Activated CD8-positive, alpha-beta memory T cell treated with anti-CD3 and anti-CD28 coated beads for 36 hours (primary cell): ENCODE data around the gene YOD1. TPM values are rescaled to one million over a fixed set of nuclear protein-coding genes. Genes with fewer than 3 reads are reported as not detected.

Experiments
- CTCF ChIA-PET: fragments of 350-600 bp; sonication (Branson Sonifier 250); formaldehyde crosslinking; loops from one replicate; lab custom pipeline; 2021; ENCODE audit warnings: antibody characterized with exemption; lab: Charles Lee
- POLR2A ChIA-PET: fragments of 350-600 bp; sonication (Branson Sonifier 250); formaldehyde crosslinking; loops from one replicate; lab custom pipeline; 2021; ENCODE audit warnings: antibody characterized with exemption; lab: Charles Lee
- total RNA-seq, 2 experiments: library from RNA; stranded (reverse); gene quantifications; one replicate each; pipeline ENCODE4 v1.2.3, GENCODE V29; 2021

YOD1 gene
- total RNA-seq, 2 experiments from 2014 or later = 9.0 to 9.3 TPM

DNA sequence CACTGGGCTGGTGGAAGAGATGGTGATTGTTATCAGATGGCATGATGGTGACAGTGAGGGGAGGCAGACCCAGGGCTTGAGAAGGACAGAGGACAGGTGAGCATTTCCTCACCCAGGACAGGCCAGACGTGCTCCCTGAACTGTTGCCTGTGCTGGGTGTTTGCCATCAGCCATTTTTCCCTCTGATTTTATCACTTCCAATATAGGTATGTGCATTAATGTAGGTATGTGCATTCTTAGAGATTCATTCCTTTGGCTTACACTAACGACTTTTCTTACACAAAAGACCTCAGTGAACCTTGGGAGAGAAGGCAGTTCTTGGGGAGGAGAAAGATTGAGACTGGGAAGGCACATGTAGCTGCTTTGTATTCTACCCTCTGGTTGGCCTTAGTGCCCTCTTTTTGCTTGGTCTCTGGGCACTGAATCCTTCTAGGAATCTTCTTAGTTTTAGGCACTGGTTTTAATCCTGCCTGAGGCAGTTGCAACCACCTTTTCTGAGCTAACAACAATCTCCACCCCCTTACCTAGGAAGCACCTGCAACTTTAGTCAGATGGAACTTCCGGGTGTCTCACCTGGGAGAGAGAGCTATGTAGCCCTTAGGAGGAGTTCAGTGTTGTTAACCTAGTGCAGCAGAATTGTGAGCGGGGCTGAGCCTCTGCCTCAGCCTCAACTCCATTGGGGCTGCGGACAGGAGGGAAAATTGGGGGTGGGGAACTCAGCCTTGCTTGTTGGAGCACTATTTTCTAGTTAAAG lies 49.3 kb downstream of the YOD1 start:
- POLR2A ChIA-PET = no interaction called here
- CTCF ChIA-PET = no interaction called here

DNA sequence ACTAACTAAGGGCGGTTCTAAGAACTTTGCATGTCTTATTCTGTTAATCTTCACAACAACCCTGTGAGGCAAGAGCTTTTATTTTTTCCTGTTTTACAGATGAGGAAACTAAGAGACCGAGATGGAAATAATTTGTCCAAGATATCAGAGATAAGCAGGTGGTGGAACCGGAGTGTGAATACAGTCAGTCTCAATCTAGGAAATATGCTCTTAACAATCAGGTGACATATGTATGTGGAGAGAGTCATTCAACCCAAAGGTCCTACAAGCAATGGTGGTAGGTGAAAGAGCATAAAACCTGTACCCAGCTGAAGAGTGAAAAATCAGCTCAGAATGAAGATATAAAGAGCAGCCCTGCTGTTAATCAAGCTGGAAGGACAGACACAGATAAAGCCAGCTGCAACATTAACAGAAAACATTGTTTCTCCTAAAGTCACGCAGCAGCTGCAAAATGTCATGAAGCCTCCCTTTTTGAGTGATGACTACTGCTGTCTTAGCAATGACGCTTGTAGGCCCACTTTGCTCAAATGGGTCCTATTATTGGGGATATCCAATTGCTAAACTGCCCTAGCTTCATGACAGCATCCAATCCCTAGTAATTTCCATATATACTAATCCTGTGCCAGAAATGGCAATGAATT lies 50.2 kb downstream of the YOD1 start:
- POLR2A ChIA-PET = no interaction called here
- CTCF ChIA-PET = no interaction called here

DNA sequence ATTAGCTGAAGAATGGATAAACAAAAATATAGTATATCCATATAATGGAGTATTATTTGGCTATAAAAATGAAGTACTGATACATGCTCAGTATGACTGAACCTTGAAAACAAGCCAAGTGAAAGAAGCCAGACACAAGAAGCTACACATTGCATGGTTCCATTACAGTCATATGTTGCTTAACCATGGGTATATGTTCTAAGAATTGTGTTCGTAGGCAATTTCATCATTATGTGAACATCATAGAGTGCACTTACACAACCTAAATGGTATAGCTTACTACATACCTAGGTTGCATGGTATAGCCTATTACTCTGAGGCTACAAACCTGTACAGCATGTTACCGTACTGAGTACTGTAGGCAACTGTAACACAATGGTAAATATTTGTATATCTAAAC lies 52.2 kb downstream of the YOD1 start:
- CTCF ChIA-PET = no interaction called here
- POLR2A ChIA-PET = no interaction called here

Other genes with a start within 250 kb of the YOD1 start
- not detected for gene IL20, start 185.6 kb downstream of the YOD1 start, total RNA-seq
- gene IL24, start 153.8 kb downstream of the YOD1 start, total RNA-seq = 1 to 10 TPM; 1.3 to 2.2 TPM
- gene FCMR, start 129.3 kb downstream of the YOD1 start, total RNA-seq = 10 to 100 TPM; 53.1 to 56.4 TPM
- gene PIGR, start 104.7 kb downstream of the YOD1 start, total RNA-seq = 1 to 10 TPM in 1 of 2 experiments, under 1 TPM in 1; 0.31 to 1.0 TPM
- gene FCAMR, start 80.7 kb downstream of the YOD1 start, total RNA-seq = not detected
- not detected for gene C1orf116, start 18.5 kb downstream of the YOD1 start, total RNA-seq
- 1 to 10 TPM; 3.4 to 3.6 TPM for gene PFKFB2, start 2.1 kb upstream of the YOD1 start, total RNA-seq
- gene C4BPB, start 37.7 kb upstream of the YOD1 start, total RNA-seq = under 1 TPM in 1 of 2 experiments, not detected in 1; 0.65 TPM
- gene C4BPA, start 53.0 kb upstream of the YOD1 start, total RNA-seq = not detected